HG02870 (cell line): Measurements from ENCODE around the gene GOSR2.

Source experiments
- ATAC-seq: cut with Tn5 transposase; IDR thresholded peaks from one replicate; pipeline ENCODE4 v1.9.1; 2021; ENCODE audit warnings: mild to moderate bottlenecking, moderate library complexity; ENCODE audit not compliant: unreplicated experiment

The GOSR2 gene

GRCh38 chr17:46958041-46958591, 35.2 kb downstream of the GOSR2 start:
- no peak for ATAC-seq

GRCh38 chr17:46960152-46960551, 37.2 kb downstream of the GOSR2 start:
- ATAC-seq: no peak

- no peak for ATAC-seq
Observed at GRCh38 chr17:46962374-46962790, 39.4 kb downstream of the GOSR2 start.

- no peak for ATAC-seq
Observed at GRCh38 chr17:46963571-46963970, 40.6 kb downstream of the GOSR2 start.

- no peak for ATAC-seq
Observed at GRCh38 chr17:46964315-46965265, 41.6 kb downstream of the GOSR2 start.

- ATAC-seq: no peak
Observed at GRCh38 chr17:46968224-46968834, 45.4 kb downstream of the GOSR2 start.

GRCh38 chr17:46968896-46969295, 45.9 kb downstream of the GOSR2 start:
- ATAC-seq: no peak

- ATAC-seq: no peak
Observed at GRCh38 chr17:46971647-46972300, 48.8 kb downstream of the GOSR2 start.

- no peak for ATAC-seq
Observed at GRCh38 chr17:46972346-46972745, 49.4 kb downstream of the GOSR2 start.

- ATAC-seq: no peak
Observed at GRCh38 chr17:46974086-46974485, 51.1 kb downstream of the GOSR2 start.

- no peak for ATAC-seq
Observed at GRCh38 chr17:46975287-46975686, 52.3 kb downstream of the GOSR2 start.

GRCh38 chr17:46976626-46977270, 53.8 kb downstream of the GOSR2 start:
- ATAC-seq: no peak

GRCh38 chr17:46977348-46977747, 54.4 kb downstream of the GOSR2 start:
- ATAC-seq: no peak

GRCh38 chr17:46977750-46978488, 55.0 kb downstream of the GOSR2 start:
- no peak for ATAC-seq

GRCh38 chr17:46978489-46979146, 55.7 kb downstream of the GOSR2 start:
- no peak for ATAC-seq

- ATAC-seq: no peak
Observed at GRCh38 chr17:46979147-46979863, 56.3 kb downstream of the GOSR2 start, which contains the start of gene RPRML. Gene RPRML (minus strand): TSS chr17:46979253. CDS start chr17:46979007, 246 bp downstream.

GRCh38 chr17:46982577-46982976, 59.6 kb downstream of the GOSR2 start:
- ATAC-seq: no peak

GRCh38 chr17:46983782-46984181, 60.8 kb downstream of the GOSR2 start:
- no peak for ATAC-seq

- ATAC-seq: no peak
Observed at GRCh38 chr17:46984341-46984740, 61.4 kb downstream of the GOSR2 start.
